ENCODE measurements around the gene SREK1.

SREK1 gene

GRCh38 chr5:66164044-66164790 is 20.1 kb downstream of the SREK1 start:
- DNase-seq (ENCODE audit: low read depth) = no peak

GRCh38 chr5:66168226-66168625 is 24.1 kb downstream of the SREK1 start:
- DNase-seq (ENCODE audit: low read depth) = no peak

GRCh38 chr5:66169534-66169933 is 25.4 kb downstream of the SREK1 start:
- no peak for DNase-seq (ENCODE audit: low read depth)

- DNase-seq (ENCODE audit: low read depth) = no peak
Measured at GRCh38 chr5:66170195-66170919, 26.3 kb downstream of the SREK1 start.

GRCh38 chr5:66171349-66172344 is 27.5 kb downstream of the SREK1 start:
- no peak for DNase-seq (ENCODE audit: low read depth)

GRCh38 chr5:66174338-66174737 is 30.2 kb downstream of the SREK1 start:
- no peak for DNase-seq (ENCODE audit: low read depth)

GRCh38 chr5:66178799-66179198 is 34.7 kb downstream of the SREK1 start:
- no peak for DNase-seq (ENCODE audit: low read depth)

GRCh38 chr5:66179297-66180051 is 35.4 kb downstream of the SREK1 start:
- no peak for DNase-seq (ENCODE audit: low read depth)

GRCh38 chr5:66180282-66181155 is 36.4 kb downstream of the SREK1 start:
- DNase-seq (ENCODE audit: low read depth) = no peak

GRCh38 chr5:66186108-66186507 is 42.0 kb downstream of the SREK1 start:
- DNase-seq (ENCODE audit: low read depth) = no peak

- DNase-seq (ENCODE audit: low read depth) = no peak
Measured at GRCh38 chr5:66193419-66193818, 49.3 kb downstream of the SREK1 start.

GRCh38 chr5:66197764-66198405 is 53.8 kb downstream of the SREK1 start:
- no peak for DNase-seq (ENCODE audit: low read depth)

GRCh38 chr5:66198837-66199236 is 54.7 kb downstream of the SREK1 start:
- no peak for DNase-seq (ENCODE audit: low read depth)

GRCh38 chr5:66203531-66203930 is 59.4 kb downstream of the SREK1 start:
- no peak for DNase-seq (ENCODE audit: low read depth)

GRCh38 chr5:66206465-66206864 is 62.4 kb downstream of the SREK1 start:
- DNase-seq (ENCODE audit: low read depth) = no peak

- DNase-seq (ENCODE audit: low read depth) = no peak
Measured at GRCh38 chr5:66207800-66208561, 63.9 kb downstream of the SREK1 start.

- no peak for DNase-seq (ENCODE audit: low read depth)
Measured at GRCh38 chr5:66209350-66209749, 65.2 kb downstream of the SREK1 start.

GRCh38 chr5:66209794-66210193 is 65.7 kb downstream of the SREK1 start:
- DNase-seq (ENCODE audit: low read depth) = no peak

- DNase-seq (ENCODE audit: low read depth) = no peak
Measured at GRCh38 chr5:66213533-66213932, 69.4 kb downstream of the SREK1 start.

Measured in stimulated activated CD8-positive, alpha-beta memory T cell treated with anti-CD3 and anti-CD28 coated beads, Interleukin-12 subunit alpha, Interleukin-12 subunit beta, amount 100 ng/mL, for 4 hours (primary cell).